HG02870 (cell line): ENCODE results near the gene MIF4GD.

Experiments
- ATAC-seq: cut with Tn5 transposase; IDR thresholded peaks from one replicate; pipeline ENCODE4 v1.9.1; 2021; ENCODE audit warnings: mild to moderate bottlenecking, moderate library complexity; ENCODE audit not compliant: unreplicated experiment

Gene MIF4GD

DNA sequence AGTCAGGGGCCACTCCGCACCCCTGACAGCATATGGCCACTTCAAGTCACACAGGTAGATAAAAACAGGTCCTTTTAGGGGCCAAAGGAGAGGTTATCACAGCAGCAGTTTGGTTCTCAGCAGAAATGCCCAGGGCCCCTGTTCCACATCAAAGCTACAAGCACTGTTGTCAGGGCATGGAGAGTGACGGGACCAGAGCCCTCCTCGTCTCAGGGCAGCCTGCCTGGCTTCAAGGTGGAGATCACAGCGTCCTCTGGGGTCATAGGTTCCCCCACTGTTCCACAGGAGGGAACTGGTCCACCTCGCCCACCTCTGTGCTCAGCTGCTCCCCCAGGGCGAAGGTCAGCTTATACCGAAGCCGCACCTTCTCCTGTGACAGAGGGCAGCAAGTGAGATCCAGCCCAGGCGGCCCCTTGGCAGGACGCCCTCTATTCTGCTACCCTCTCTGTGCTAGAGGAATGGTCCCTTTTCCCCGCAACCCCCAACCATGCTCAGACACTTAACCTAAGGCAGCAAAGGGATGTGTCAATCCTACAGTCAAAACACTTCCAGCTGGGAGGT lies 32.9 kb downstream of the MIF4GD start:
- no peak for ATAC-seq

DNA sequence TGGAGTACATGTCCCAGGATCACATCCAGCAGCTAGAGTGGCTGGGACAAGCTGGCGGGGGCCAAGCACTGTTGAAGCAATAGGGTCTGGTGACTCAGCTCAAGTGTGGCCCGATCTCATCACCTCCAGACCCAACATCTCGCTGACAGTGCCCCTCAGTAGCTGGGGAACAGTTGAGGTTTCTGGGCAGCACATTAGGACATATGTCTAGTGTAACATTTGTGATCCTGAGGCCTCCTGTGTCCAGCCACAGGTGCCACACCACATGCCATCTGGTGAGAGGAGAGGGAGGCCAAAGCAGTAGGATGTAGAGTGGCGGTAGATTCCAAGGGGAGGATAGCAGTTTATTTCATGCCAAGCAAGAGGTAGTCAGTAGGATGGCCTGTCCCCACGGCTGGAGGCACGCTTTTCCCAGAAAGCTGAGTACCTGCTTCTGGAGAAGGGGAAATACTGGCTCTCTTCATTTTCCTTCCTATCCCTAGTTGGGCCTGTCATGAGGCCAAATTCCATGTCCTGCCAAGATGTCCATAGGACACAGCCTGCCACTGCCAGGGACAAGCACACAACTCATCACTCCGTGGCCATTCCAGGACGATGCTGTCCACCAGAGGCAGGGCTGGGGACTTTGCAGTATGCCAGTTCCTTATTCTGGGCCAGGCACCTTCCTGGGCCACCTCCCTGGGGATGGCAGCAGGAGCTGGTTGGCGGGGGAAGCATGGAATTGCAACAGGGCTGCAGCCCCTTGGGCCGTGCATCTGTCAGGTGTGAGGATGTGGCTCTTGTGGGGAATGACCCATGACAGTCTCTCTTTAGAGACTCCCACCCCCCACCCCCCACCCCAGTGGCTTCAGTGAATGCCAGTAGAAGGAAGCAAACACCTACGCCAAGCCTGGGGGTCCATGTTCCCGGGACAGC lies 33.7 kb downstream of the MIF4GD start:
- no peak for ATAC-seq

DNA sequence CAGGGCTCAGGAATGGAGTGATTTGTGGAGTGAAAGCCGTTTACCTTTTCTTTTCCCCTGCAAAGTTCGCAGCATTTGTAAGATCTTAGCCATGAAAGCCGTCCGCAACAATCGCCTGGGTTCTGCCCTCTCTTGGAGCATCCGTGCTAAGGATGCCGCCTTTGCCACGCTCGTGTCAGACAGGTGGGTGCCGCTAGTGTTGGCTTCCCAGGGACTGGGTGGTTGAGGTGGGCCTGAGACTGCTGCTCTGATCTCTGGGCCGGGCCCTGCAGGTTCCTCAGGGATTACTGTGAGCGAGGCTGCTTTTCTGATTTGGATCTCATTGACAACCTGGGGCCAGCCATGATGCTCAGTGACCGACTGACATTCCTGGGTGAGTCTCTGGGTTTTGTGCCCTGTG lies 38.2 kb downstream of the MIF4GD start:
- ATAC-seq = no peak

DNA sequence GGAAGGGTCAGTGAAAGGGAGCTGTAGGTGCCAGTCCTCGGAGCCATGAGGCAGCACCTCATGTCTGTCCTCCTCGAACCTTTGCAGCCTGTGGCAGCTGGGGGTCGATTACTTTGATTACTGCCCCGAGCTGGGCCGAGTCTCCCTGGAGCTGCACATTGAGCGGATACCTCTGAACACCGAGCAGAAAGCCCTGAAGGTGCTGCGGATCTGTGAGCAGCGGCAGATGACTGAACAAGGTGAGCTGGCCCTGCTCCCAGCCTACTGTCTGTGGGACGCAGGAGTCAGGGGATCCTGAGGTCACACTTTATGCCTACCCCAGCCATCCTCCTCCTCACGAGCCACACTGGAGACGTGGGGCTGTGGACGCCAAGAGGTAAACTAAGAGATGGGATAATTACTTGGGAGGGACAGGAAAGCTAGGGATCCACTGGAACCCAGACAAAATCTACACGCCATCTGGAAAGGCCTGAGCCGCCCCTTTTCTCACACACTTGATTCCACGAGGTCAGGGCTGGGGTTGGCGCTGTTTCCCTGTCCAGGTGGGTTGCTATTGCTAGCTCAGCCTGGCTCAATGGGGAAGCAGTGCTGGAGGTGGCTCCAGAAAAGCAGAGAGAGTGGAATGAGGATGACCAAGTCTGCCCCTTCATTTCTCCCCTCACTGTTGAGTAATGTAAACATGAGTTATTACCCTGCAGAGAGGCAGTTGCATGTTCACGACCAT lies 39.1 kb downstream of the MIF4GD start:
- no peak for ATAC-seq

DNA sequence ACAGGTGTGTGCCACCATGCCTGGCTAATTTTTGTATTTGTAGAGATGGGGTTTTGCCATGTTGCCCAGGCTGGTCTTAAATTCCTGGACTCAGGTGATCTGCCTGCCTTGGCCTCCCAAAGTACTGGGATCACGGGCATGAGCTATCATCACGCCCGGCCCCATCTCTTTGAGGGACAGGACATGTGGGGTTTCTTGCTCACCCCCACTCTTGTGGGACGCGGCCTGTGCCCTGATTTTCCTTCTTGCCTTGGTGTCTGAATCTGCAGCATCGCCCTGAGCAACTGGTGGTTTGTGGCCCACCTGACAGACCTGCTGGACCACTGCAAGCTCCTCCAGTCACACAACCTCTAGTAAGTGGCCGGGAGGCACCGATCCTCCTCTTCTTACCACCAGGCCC lies 40.0 kb downstream of the MIF4GD start:
- ATAC-seq = no peak

DNA sequence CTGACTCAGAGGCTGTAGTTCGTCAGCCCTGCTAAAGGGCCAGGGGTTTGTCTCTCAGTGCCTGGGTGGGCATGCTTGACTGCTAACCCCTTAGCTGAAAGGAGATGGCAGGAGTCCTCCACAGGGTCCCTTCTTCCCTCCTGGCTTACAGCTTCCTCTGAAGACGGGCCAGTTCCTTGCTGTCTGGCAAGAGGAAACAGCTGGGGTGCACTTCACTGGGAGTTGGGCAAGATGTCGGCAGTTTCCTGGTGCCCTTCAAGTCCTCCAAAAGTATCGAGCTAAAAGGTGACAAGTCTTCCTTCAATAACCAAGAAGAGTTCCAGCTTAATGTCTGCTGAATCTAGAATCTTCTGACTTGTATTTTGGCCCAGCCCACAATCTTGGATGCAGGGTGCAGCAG lies 42.2 kb downstream of the MIF4GD start:
- no peak for ATAC-seq

DNA sequence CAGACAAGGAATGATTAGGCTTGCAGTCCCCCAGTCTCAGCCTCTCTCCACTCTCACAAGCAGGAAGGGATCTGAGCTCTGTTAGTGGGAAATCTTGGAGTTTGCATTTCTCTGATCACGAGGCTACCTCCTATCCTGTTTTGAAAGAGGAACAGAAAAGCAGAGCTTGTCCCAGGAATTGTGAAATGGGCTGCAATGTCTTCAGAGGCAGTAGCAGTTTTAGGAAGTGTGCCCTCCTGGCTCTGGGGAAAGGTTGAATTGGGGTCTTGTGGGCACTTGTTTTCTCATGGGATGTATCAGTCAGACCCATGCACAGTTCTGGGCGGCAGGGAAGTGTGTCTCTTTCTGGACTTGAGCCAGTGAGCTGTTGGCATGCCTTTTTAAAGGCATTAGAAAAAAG lies 42.7 kb downstream of the MIF4GD start:
- ATAC-seq = no peak

DNA sequence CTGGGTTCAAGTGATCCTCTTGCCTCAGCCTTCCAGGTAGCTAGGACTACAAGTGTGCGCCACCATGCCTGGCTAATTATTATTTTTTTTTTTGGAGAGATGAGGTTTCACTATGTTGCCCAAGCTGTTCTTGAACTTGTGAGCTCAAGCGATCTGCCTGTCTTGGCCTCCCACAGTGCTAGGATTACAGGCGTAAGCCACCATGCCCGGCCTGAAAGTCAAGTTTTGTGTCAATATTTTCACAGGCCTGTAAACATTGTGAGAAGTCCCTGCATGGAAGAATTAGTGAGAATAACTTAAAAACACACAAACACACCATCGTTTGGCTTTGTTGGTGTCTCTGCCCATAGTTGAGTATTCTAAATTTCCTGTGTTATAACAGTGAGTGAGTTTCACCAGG lies 43.3 kb downstream of the MIF4GD start:
- ATAC-seq = no peak

DNA sequence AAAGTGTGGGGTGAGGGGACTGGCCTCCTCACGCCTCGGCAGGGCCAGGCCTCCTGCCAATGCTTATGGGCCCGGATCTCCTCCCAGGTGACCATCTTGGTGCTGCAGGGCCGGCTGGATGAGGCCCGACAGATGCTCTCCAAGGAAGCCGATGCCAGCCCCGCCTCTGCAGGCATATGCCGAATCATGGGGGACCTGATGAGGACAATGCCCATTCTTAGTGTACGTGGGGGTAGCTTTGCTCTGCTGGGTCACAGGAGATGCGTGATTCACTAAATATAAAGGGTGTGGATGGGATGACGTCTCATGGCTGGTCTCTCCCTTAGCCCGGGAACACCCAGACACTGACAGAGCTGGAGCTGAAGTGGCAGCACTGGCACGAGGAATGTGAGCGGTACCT lies 46.0 kb downstream of the MIF4GD start:
- no peak for ATAC-seq

DNA sequence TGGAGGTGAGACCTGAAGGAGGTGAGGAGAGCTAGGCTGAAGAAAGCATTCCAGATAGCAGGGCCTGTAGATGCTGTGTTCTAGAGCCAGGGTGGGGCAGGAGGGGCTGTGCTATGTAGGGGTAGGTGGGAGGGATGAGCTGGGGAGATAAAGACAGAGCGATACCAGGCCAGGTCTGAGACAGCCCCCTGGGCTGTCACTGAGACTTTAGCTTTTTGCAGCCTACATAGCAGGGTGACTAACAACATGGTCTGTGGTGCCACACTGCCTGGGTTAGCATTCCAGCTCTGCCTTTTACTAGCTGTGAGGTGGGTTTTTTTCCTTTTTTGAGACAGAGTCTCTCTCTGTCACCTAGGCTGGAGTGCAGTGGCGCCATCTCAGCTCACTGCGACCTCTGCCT lies 51.2 kb downstream of the MIF4GD start:
- ATAC-seq = no peak

DNA sequence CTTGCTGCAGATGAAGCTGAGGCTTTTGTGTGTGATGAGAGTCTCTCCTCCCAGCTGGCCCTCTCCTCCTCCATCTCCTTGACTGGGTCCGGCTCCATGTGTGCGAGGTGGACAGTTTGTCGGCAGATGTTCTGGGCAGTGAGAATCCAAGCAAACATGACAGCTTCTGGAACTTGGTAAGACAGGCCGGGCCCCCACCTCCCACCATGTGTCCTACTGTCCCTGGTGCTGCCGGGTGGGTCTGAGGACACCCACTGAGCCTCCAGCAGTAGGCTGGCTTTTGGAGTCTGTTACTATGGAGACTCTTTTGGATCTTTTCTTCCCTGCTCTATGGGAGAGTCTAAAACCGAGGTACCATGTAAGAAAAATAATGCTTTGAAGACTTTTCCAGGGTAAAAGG lies 52.9 kb downstream of the MIF4GD start:
- no peak for ATAC-seq
